GM18873 (cell line): ENCODE results near the gene ADGRG4.

Experiments
- ATAC-seq: cut with Tn5 transposase; IDR thresholded peaks from one replicate; pipeline ENCODE4 v1.9.1; 2021; ENCODE audit warnings: mild to moderate bottlenecking, moderate library complexity, moderate number of reproducible peaks; ENCODE audit not compliant: unreplicated experiment, low FRiP score

Gene ADGRG4

DNA sequence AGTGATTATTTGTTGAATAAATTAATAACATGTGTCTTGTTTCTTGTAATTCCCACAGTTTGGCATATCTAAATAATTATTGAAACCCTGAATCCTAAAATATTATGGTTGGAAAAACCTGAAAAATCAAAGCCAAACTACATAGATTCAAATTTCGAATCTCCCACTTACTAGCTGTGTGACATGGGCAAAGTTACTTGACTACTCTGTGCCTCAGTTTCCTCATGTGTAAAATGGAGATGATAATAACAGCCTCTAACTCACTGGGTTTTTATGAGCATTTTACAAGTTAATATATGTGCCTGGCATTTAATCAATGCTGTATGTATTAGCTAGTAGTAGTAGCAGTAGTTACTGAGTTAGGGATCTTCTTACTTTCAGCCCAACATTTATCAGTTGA is 152.4 kb downstream of the ADGRG4 start:
- no peak for ATAC-seq

DNA sequence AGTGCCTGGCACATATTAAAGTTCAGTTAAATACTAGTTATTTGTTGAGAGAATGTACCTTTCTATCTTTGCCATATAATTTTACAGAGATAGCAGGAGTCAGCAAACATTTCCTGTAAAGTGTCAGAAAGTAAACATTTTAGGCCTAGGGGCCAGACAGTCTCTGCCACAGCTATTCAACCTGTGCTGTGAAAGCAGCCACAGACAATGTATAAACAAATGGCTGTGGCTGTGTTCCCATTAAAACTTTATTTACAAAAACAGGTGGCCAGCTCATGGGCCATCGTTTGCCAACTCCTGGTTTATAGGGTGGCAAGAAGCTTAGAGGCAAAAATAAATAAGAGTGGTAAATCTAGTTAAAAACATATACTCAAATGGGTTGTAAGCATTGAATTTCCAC is 153.0 kb downstream of the ADGRG4 start:
- ATAC-seq: no peak

- ATAC-seq: no peak
Observed at GRCh38 chrX:136456133-136456532, 155.4 kb downstream of the ADGRG4 start.

DNA sequence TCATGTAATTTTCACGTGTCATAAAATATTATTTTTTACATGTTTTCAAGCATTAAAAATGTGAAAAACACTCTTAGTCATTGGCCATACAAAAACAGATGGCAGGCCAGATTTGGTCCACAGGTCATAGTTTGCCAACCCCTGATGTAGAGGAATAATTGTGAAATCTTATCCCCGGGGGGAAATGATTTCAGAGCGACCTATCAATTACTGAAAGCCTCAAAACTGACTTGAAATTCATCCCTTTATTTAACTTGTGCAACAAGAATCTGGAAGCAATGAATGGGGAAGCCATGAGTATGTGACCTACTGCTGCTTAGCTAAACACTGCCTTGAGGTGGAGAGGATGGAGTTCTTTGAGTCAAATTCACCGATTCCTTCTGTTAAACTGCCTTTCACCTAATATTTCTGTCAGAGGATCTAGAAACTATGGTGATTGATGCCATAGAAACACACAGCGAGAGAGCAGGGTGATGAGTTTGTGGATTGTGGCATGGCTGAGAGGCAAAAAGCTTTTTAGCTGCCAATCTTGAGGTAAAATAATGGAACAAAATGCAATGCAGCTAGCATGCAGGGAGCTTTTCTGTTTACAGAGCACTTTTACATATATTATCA is 156.6 kb downstream of the ADGRG4 start:
- no peak for ATAC-seq

DNA sequence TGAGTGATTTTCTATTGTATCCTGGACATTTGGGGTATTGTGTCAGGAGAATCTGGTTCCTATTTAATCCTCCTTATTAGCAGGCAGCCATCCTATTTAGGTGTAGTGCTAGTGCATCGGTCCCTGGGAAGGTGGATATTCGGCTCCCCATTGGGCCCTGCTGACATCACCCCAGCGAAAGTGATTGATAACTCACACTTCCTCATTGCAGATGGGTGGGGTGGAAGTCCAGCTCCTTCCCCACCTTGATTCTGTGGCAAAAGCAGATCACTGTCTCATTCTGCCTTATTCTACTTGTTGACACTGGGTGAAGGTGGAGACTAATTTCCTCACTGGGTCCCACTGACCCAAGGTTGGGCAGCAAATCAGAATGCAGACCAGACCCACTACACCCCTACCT is 163.8 kb downstream of the ADGRG4 start:
- no peak for ATAC-seq
